Measurements from ENCODE around the gene C16orf90. TPM values are rescaled to one million over a fixed set of nuclear protein-coding genes. Genes with fewer than 3 reads are reported as not detected.
A peak's percentile ranks its signal among the peaks of the same experiment; 100 is the strongest.

The C16orf90 gene
- total RNA-seq, 1 donor from 2014 or later, result not detected

DNA sequence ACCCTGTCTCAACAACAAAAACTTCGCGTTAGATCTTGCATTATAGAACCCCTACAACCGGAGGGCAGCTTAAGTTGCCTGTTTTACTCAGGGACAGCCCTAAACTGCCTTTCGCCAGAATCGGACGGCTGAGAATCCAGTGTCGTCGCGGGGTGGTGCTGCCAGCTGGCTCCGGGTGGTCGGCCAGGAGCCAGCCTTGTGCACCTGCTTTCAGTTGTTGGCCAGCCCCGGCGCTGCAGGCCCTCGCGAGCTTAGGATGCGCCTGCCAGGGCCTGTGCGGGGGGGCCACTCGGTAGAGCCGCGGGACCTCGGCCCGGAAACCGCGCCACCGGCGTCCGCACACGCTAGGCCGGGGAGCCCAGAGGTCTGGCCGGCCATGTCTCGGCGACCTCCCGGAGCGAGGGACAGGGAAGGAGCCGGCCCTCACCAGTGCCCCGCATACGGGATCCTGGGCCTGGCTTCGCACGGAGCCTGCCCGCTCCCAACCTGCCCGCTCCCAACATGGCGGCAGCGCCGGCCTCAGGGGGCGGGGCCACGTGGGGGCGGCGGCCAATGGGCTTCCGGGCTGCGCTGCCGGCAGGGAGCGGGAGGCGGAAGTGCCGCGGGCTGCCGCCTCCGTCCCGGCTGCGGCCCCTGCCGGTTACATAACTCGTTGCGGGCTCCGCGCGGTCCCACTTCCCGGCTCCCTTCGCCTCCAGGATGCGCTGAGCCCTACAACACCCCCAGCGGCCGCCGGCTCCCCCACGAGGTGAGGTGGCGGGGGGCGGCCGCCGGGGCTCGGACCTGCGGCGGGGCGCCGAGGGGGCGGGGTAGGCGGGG, 37.6 kb downstream of the C16orf90 start:
- H3K27me3 Mint-ChIP-seq (ENCODE audit: unreplicated experiment), result peaks cover 11% of the 10 kb centered on the region
- H3K36me3 Mint-ChIP-seq (ENCODE audit: unreplicated experiment), result no peaks in the 10 kb centered on the region
- TF ChIP-seq, protein P1, sequence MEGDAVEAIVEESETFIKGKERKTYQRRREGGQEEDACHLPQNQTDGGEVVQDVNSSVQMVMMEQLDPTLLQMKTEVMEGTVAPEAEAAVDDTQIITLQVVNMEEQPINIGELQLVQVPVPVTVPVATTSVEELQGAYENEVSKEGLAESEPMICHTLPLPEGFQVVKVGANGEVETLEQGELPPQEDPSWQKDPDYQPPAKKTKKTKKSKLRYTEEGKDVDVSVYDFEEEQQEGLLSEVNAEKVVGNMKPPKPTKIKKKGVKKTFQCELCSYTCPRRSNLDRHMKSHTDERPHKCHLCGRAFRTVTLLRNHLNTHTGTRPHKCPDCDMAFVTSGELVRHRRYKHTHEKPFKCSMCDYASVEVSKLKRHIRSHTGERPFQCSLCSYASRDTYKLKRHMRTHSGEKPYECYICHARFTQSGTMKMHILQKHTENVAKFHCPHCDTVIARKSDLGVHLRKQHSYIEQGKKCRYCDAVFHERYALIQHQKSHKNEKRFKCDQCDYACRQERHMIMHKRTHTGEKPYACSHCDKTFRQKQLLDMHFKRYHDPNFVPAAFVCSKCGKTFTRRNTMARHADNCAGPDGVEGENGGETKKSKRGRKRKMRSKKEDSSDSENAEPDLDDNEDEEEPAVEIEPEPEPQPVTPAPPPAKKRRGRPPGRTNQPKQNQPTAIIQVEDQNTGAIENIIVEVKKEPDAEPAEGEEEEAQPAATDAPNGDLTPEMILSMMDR (IDR thresholded peaks at IDR 0.05; ENCODE audit: partially characterized antibody, unreplicated experiment), result peak; percentile 61
- peak; percentile 95 for DNase-seq
- peaks cover 22% of the 10 kb centered on the region for H3K4me1 Mint-ChIP-seq (ENCODE audit: low read depth, unreplicated experiment)
- H3K27ac Mint-ChIP-seq (ENCODE audit: unreplicated experiment), result peak overlapping the region; percentile 96
- H3K9me3 Mint-ChIP-seq (ENCODE audit: unreplicated experiment), result peaks cover 12% of the 10 kb centered on the region
- H3K4me3 Mint-ChIP-seq (ENCODE audit: unreplicated experiment), result peak overlapping the region; percentile 85

DNA sequence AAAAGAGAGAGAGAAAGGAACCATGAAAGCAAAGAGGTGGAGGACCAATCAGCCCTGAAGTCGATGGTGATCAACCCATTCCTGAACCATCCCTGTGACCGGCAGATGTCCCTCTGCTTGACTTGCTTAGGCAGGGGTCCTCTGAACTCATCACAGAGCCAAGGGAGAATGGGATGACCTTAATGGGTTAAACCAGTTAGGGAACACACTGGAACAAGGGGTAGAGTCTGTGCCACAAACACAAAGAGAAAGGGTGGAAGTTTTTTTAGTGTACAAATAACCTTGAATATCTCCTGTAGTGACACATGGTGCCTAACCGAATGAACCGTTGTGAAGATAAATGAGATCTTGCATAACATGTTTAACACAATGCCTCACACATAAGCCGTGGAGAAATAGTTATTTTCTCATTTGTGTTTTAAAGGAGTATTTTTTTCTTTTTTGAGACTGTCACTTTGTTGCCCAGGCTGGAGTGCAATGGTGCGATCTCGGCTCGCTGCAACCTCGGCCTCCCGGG, 40.6 kb downstream of the C16orf90 start:
- Mint-ChIP-seq H3K9me3 (ENCODE audit: unreplicated experiment) (peaks cover 12% of the 10 kb centered on the region), H3K4me1 (ENCODE audit: low read depth, unreplicated experiment) (peaks cover 10% of the 10 kb centered on the region), H3K27ac (ENCODE audit: unreplicated experiment) (no peak overlapping the region), H3K27me3 (ENCODE audit: unreplicated experiment) (peaks cover 11% of the 10 kb centered on the region), H3K36me3 (ENCODE audit: unreplicated experiment) (peaks cover 3% of the 10 kb centered on the region), H3K4me3 (ENCODE audit: unreplicated experiment) (no peak overlapping the region)
- no peak for DNase-seq
- TF ChIP-seq, protein P1 (IDR thresholded peaks at IDR 0.05; ENCODE audit: partially characterized antibody, unreplicated experiment), result no peak

DNA sequence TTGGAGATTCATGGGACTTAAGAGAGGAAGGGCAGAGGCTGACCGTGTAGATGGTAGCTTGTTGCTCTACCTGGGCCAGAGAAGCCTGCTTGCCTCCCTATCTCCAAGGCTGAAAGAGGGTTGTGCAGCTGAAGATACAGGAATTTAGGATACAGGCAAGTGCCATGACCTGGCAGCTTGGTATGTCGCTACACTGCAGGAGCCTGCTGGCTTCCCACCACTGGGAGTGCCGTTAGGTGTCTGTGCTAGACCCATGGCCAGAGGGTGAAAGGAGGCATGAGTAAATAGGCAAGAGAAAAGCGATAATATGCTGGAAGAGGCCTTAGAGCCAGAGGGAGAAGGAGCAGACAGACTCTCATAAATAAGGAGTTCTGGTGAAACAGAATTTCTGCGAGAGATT, 41.2 kb downstream of the C16orf90 start:
- Mint-ChIP-seq H3K36me3 (ENCODE audit: unreplicated experiment) (peaks cover 5% of the 10 kb centered on the region), H3K4me3 (ENCODE audit: unreplicated experiment) (no peak overlapping the region)
- TF ChIP-seq, protein P1 (IDR thresholded peaks at IDR 0.05; ENCODE audit: partially characterized antibody, unreplicated experiment), result no peak

DNA sequence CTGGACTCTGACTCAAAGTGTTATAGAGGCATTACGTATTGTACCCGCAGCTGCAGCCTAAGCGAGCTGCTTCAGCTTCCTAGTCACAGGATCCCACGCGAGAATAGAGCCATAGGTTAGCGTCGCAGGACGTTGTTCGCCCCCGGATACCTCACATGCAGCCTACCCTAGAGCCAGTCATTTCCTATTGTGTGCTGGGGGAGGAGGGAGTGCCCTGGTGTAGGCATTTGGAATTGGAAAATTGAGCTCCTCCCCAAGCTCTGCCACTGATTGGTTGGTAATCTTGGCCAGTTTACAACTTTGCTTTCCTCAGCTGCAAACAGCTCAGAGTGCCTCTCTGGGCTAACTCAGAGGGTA, 51.3 kb downstream of the C16orf90 start:
- DNase-seq, result peak; percentile 28
- H3K36me3 Mint-ChIP-seq (ENCODE audit: unreplicated experiment), result peaks cover 10% of the 10 kb centered on the region

More for the DNA sequence above, 41.2 kb downstream of the C16orf90 start:
- DNase-seq, result no peak
- Mint-ChIP-seq H3K9me3 (ENCODE audit: unreplicated experiment) (peaks cover 12% of the 10 kb centered on the region), H3K4me1 (ENCODE audit: low read depth, unreplicated experiment) (peaks cover 4% of the 10 kb centered on the region), H3K27me3 (ENCODE audit: unreplicated experiment) (peaks cover 11% of the 10 kb centered on the region), H3K27ac (ENCODE audit: unreplicated experiment) (no peak overlapping the region)

More for the DNA sequence above, 51.3 kb downstream of the C16orf90 start:
- H3K4me3 Mint-ChIP-seq (ENCODE audit: unreplicated experiment), result peak overlapping the region; percentile 100
- peak overlapping the region; percentile 96 for H3K27ac Mint-ChIP-seq (ENCODE audit: unreplicated experiment)
- H3K27me3 Mint-ChIP-seq (ENCODE audit: unreplicated experiment), result peaks cover 5% of the 10 kb centered on the region
- peaks cover 13% of the 10 kb centered on the region for H3K9me3 Mint-ChIP-seq (ENCODE audit: unreplicated experiment)
- H3K4me1 Mint-ChIP-seq (ENCODE audit: low read depth, unreplicated experiment), result peaks cover 2% of the 10 kb centered on the region
- TF ChIP-seq, protein P1 (IDR thresholded peaks at IDR 0.05; ENCODE audit: partially characterized antibody, unreplicated experiment), result no peak

Small RNA genes within 50 kb of the gene (microRNA-seq; reads per million reads assigned to microRNA genes)
- not detected for gene MIR6126 (ENCODE audit: unreplicated experiment)

Other genes with a start within 250 kb of the C16orf90 start
- not detected for gene MEFV, start 238.9 kb downstream of the C16orf90 start, total RNA-seq (ENCODE audit: unreplicated experiment)
- 33.1 TPM for gene ZNF263, start 212.0 kb downstream of the C16orf90 start, total RNA-seq (ENCODE audit: unreplicated experiment)
- gene TIGD7, start 190.1 kb downstream of the C16orf90 start, total RNA-seq (ENCODE audit: unreplicated experiment), result 8.6 TPM
- gene ZNF75A, start 190.0 kb downstream of the C16orf90 start, total RNA-seq (ENCODE audit: unreplicated experiment), result 62.4 TPM
- gene OR2C1, start 139.6 kb downstream of the C16orf90 start, total RNA-seq (ENCODE audit: unreplicated experiment), result not detected
- gene ZSCAN32, start 94.5 kb downstream of the C16orf90 start, total RNA-seq (ENCODE audit: unreplicated experiment), result 14.9 TPM
- gene ZNF174, start 94.3 kb downstream of the C16orf90 start, total RNA-seq (ENCODE audit: unreplicated experiment), result 16.3 TPM
- 1.9 TPM for gene ZNF597, start 52.0 kb downstream of the C16orf90 start, total RNA-seq (ENCODE audit: unreplicated experiment)
- 69.9 TPM for gene NAA60, start 51.8 kb downstream of the C16orf90 start, total RNA-seq (ENCODE audit: unreplicated experiment)
- gene CLUAP1, start 5.5 kb upstream of the C16orf90 start, total RNA-seq (ENCODE audit: unreplicated experiment), result 15.4 TPM
- gene NLRC3, start 81.9 kb upstream of the C16orf90 start, total RNA-seq (ENCODE audit: unreplicated experiment), result not detected
- 14.1 TPM for gene SLX4, start 116.1 kb upstream of the C16orf90 start, total RNA-seq (ENCODE audit: unreplicated experiment)
- gene DNASE1, start 159.2 kb upstream of the C16orf90 start, total RNA-seq (ENCODE audit: unreplicated experiment), result 34.3 TPM
- gene TRAP1, start 222.0 kb upstream of the C16orf90 start, total RNA-seq (ENCODE audit: unreplicated experiment), result 97.3 TPM

Data from glutamatergic neuron (in vitro differentiated cells).